HepG2 (cell line): Measurements from ENCODE around the gene HPCAL1. TPM values are rescaled to one million over a fixed set of nuclear protein-coding genes. Genes with fewer than 3 reads are reported as not detected.

Experiments
- ARNTL ChIP-seq: sonication (generic); formaldehyde crosslinking; IDR thresholded peaks from 2 replicates; pipeline ENCODE4 v1.4.0; 2020; ENCODE audit warnings: mild to moderate bottlenecking, missing genetic modification reagents
- BHLHE40 ChIP-seq: IDR thresholded peaks from 2 replicates; pipeline ENCODE4 v1.6.1; 2011; ENCODE audit warnings: low read length, improper control_type of control experiment
- DDIT3 ChIP-seq: sonication (generic); formaldehyde crosslinking; IDR thresholded peaks from 2 replicates; pipeline ENCODE4 v1.4.0; 2020; ENCODE audit warnings: mild to moderate bottlenecking, missing genetic modification reagents
- ELF4 ChIP-seq: sonication (generic); formaldehyde crosslinking; IDR thresholded peaks from 2 replicates; pipeline ENCODE4 v1.5.0; 2020; ENCODE audit warnings: missing genetic modification reagents, mild to moderate bottlenecking, moderate library complexity, borderline replicate concordance
- PRPF4 ChIP-seq: fragments of 200-400 bp; formaldehyde crosslinking; IDR thresholded peaks from 2 replicates; pipeline ENCODE4 v1.6.1; 2016; ENCODE audit warnings: low read length, low read depth; ENCODE audit not compliant: poor library complexity, severe bottlenecking
- RERE ChIP-seq: IDR thresholded peaks from 2 replicates; pipeline ENCODE4 v1.6.1; 2016; ENCODE audit warnings: low read depth, missing genetic modification reagents, missing compliant biosample characterization
- SALL1 ChIP-seq: sonication (generic); formaldehyde crosslinking; IDR thresholded peaks from 2 replicates; pipeline ENCODE4 v1.8.0; 2022; ENCODE audit warnings: mild to moderate bottlenecking, missing genetic modification reagents
- ZBED4 ChIP-seq: sonication (generic); formaldehyde crosslinking; IDR thresholded peaks from 2 replicates; pipeline ENCODE4 v1.4.0; 2020; ENCODE audit warnings: missing genetic modification reagents, borderline replicate concordance
- ZBTB42 ChIP-seq: sonication (generic); formaldehyde crosslinking; IDR thresholded peaks from 2 replicates; pipeline ENCODE4 v1.5.0; 2020; ENCODE audit warnings: mild to moderate bottlenecking, missing genetic modification reagents
- ZNF598 ChIP-seq: sonication (generic); formaldehyde crosslinking; IDR thresholded peaks from 2 replicates; pipeline ENCODE4 v1.5.1; 2020; ENCODE audit warnings: mild to moderate bottlenecking, missing genetic modification reagents, borderline replicate concordance
- ZNF660 ChIP-seq: sonication (generic); formaldehyde crosslinking; IDR thresholded peaks from 2 replicates; pipeline ENCODE4 v1.5.1; 2020; ENCODE audit warnings: mild to moderate bottlenecking, low read depth, missing genetic modification reagents, borderline replicate concordance
- polyA plus RNA-seq, 8 experiments: library from polyadenylated mRNA; depleted of rRNA in 3 of 8; stranded (reverse) in 7 of 8; unstranded in 1 of 8; fragments of >200 nt; fragmentation: Illumina TruSeq in 4 of 8; extraction: Trizol in 4 of 8; gene quantifications; 2 replicates each; pipeline versions ENCODE4 v1.2.1 to v1.2.3, GENCODE V29; 2011 to 2016; ENCODE audit warnings: low read depth in 4 of 8, missing spikeins in 1 of 8, mixed read lengths in 1 of 8; ENCODE audit not compliant: insufficient read depth in 1 of 8
- total RNA-seq, 5 experiments: library from RNA; depleted of rRNA; stranded (reverse); fragments of >200 nt; fragmentation: Illumina TruSeq; extraction: Trizol; gene quantifications; 2 replicates each; pipeline ENCODE4 v1.2.3, GENCODE V29; 2016; ENCODE audit warnings: low read depth in 1 of 5
- TF ChIP-seq, protein P1 (sequence below): IDR thresholded peaks from 2 replicates; pipeline ENCODE4 v1.6.1; 2016; ENCODE audit warnings: low read depth, control low read depth
- TF ChIP-seq, protein P2 (sequence below): sonication (generic); formaldehyde crosslinking; IDR thresholded peaks from 2 replicates; pipeline ENCODE4 v1.4.0; 2020; ENCODE audit warnings: missing genetic modification reagents, borderline replicate concordance
- TF ChIP-seq, protein P3 (sequence below): sonication (generic); formaldehyde crosslinking; IDR thresholded peaks from 2 replicates; pipeline ENCODE4 v1.4.0; 2020; ENCODE audit warnings: missing genetic modification reagents

HPCAL1 gene
- total and polyA plus RNA-seq, 2 of the 13 experiments (the other 11 are each of a cell fraction or from before 2014, with no cell fraction given): 29.5 to 29.9 TPM

DNA sequence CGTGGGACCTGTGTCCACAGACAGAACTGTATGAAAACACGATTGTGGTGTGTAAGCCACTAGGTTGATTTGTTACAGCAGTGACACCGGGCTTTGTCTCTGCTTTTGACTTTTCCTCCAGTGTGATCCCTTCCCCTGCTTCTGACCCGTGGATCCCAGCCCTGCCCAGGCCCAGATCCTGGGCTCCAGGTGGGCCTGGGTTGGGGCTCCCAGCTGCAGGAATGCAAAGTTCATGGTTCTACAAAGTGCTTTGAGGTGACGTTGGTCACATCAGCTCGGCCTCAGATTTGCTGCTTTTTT, 26.8 kb downstream of the HPCAL1 start (continued):
- TF ChIP-seq ARNTL: no peak
- TF ChIP-seq ELF4: no peak
- TF ChIP-seq SALL1: no peak
- TF ChIP-seq RERE: no peak
- no peak for TF ChIP-seq BHLHE40
- TF ChIP-seq PRPF4: no peak
- 0 out of 2 replicates have a peak, but pooled peaks have one; percentile 25 for TF ChIP-seq ZNF598
- TF ChIP-seq ZBED4 (CRISPR knock-in tag): peak; percentile 58; the same call in 1 of the 2 replicates
- no peak for TF ChIP-seq DDIT3 (CRISPR knock-in tag)
- TF ChIP-seq, protein P1, sequence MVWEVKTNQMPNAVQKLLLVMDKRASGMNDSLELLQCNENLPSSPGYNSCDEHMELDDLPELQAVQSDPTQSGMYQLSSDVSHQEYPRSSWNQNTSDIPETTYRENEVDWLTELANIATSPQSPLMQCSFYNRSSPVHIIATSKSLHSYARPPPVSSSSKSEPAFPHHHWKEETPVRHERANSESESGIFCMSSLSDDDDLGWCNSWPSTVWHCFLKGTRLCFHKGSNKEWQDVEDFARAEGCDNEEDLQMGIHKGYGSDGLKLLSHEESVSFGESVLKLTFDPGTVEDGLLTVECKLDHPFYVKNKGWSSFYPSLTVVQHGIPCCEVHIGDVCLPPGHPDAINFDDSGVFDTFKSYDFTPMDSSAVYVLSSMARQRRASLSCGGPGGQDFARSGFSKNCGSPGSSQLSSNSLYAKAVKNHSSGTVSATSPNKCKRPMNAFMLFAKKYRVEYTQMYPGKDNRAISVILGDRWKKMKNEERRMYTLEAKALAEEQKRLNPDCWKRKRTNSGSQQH (CRISPR knock-in tag): no peak
- no peak for TF ChIP-seq ZBTB42
- TF ChIP-seq ZNF660 (CRISPR knock-in tag): no peak
- TF ChIP-seq, protein P2, sequence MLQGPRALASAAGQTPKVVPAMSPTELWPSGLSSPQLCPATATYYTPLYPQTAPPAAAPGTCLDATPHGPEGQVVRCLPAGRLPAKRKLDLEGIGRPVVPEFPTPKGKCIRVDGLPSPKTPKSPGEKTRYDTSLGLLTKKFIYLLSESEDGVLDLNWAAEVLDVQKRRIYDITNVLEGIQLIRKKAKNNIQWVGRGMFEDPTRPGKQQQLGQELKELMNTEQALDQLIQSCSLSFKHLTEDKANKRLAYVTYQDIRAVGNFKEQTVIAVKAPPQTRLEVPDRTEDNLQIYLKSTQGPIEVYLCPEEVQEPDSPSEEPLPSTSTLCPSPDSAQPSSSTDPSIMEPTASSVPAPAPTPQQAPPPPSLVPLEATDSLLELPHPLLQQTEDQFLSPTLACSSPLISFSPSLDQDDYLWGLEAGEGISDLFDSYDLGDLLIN (CRISPR knock-in tag): no peak
- TF ChIP-seq, protein P3, sequence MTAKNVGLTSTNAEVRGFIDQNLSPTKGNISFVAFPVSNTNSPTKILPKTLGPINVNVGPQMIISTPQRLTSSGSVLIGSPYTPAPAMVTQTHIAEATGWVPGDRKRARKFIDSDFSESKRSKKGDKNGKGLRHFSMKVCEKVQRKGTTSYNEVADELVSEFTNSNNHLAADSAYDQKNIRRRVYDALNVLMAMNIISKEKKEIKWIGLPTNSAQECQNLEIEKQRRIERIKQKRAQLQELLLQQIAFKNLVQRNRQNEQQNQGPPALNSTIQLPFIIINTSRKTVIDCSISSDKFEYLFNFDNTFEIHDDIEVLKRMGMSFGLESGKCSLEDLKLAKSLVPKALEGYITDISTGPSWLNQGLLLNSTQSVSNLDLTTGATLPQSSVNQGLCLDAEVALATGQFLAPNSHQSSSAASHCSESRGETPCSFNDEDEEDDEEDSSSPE (CRISPR knock-in tag): no peak
